B cell (primary cell): ENCODE data around the gene GLIS1. TPM values are rescaled to one million over a fixed set of nuclear protein-coding genes. Genes with fewer than 3 reads are reported as not detected.

Experiments
- ATAC-seq: fragments of 200-7000 bp; cut with Tn5 transposase; one replicate; pipeline ENCODE4 v1.10.0; 2021; ENCODE audit warnings: low read depth, mild to moderate bottlenecking, moderate number of reproducible peaks, moderate library complexity
- CTCF ChIA-PET: fragments of 350-600 bp; sonication (Branson Sonifier 250); formaldehyde crosslinking; loops from one replicate; lab custom pipeline; 2021; ENCODE audit warnings: antibody characterized with exemption, inconsistent platforms; lab: Charles Lee
- POLR2A ChIA-PET: fragments of 350-600 bp; sonication (Branson Sonifier 250); formaldehyde crosslinking; loops from one replicate; lab custom pipeline; 2021; ENCODE audit warnings: antibody characterized with exemption; lab: Charles Lee
- DNase-seq: peaks from one replicate; pipeline ENCODE4 v3.0.0; 2013
- H2AFZ ChIP-seq: 2 replicates; pipeline ENCODE4 v1.6.1; 2012; ENCODE audit warnings: mild to moderate bottlenecking, low read depth, low read length; ENCODE audit not compliant: insufficient read depth, poor library complexity, severe bottlenecking
- H3K27ac ChIP-seq, 2 donors: 1 replicate in 1 of 2; 2 replicates in 1 of 2; pipeline ENCODE4 v1.5.1; 2012 to 2013; ENCODE audit warnings: low read length in 2 of 2, mild to moderate bottlenecking in 2 of 2, moderate library complexity in 1 of 2
- H3K27me3 ChIP-seq, 4 experiments: fragments of 200-600 bp in 1 of 4; sonication (generic) in 1 of 4; replicated peaks in 1 of 4; 1 replicate in 2 of 4; 2 replicates in 2 of 4; pipeline versions ENCODE4 v1.6.1 to v1.7.0; 2013 to 2016; ENCODE audit warnings: low read length in 3 of 4, mild to moderate bottlenecking in 2 of 4, mixed read lengths in 1 of 4, moderate library complexity in 1 of 4; ENCODE audit not compliant: insufficient read depth in 4 of 4, control insufficient read depth in 3 of 4; ENCODE audit errors: control extremely low read depth in 1 of 4
- H3K36me3 ChIP-seq, 2 experiments: replicated peaks in 1 of 2; 1 replicate in 1 of 2; 2 replicates in 1 of 2; pipeline versions ENCODE4 v1.6.1 to v1.7.1; 2013; ENCODE audit warnings: low read length in 1 of 2; ENCODE audit not compliant: insufficient read depth in 2 of 2, control insufficient read depth in 1 of 2; ENCODE audit errors: control extremely low read depth in 1 of 2, extremely low read depth in 1 of 2
- H3K4me1 ChIP-seq, 2 donors: fragments of 200-600 bp in 1 of 2; sonication (generic) in 1 of 2; 1 replicate in 1 of 2; 2 replicates in 1 of 2; pipeline versions ENCODE4 v1.5.1 to v1.6.1; 2013 to 2017; ENCODE audit warnings: low read length in 2 of 2; ENCODE audit not compliant: control insufficient read depth in 2 of 2, insufficient read depth in 2 of 2
- H3K4me2 ChIP-seq: replicated peaks from 2 replicates; pipeline ENCODE3; 2012; ENCODE audit warnings: mild to moderate bottlenecking, low read depth, low read length; ENCODE audit not compliant: poor library complexity, severe bottlenecking
- H3K4me3 ChIP-seq, 5 experiments: fragments of 200-600 bp in 1 of 5; sonication (generic) in 1 of 5; 1 replicate in 3 of 5; 2 replicates in 2 of 5; pipeline versions ENCODE4 v1.5.1 to v1.7.0; 2011 to 2016; ENCODE audit warnings: low read length in 4 of 5, mild to moderate bottlenecking in 4 of 5, low read depth in 2 of 5, control low read depth in 1 of 5, moderate library complexity in 1 of 5; ENCODE audit not compliant: insufficient read depth in 1 of 5; ENCODE audit errors: control extremely low read depth in 1 of 5, extremely low read depth in 1 of 5
- H3K79me2 ChIP-seq: fragments of 200-600 bp; sonication (generic); one replicate; pipeline ENCODE4 v1.6.0; 2016; ENCODE audit warnings: low read length; ENCODE audit not compliant: control insufficient read depth, insufficient read depth
- H3K9ac ChIP-seq: fragments of 200-600 bp; sonication (generic); 2 replicates; pipeline ENCODE4 v1.6.1; 2017; ENCODE audit warnings: mild to moderate bottlenecking, low read length, moderate library complexity
- H3K9me3 ChIP-seq, 3 donors: one replicate each; pipeline versions ENCODE4 v1.6.1 to v1.7.1; 2013; ENCODE audit warnings: low read length in 2 of 3; ENCODE audit not compliant: control insufficient read depth in 2 of 3, insufficient read depth in 1 of 3; ENCODE audit errors: control extremely low read depth in 1 of 3
- H4K20me1 ChIP-seq: 2 replicates; pipeline ENCODE4 v1.6.0; 2012; ENCODE audit warnings: mild to moderate bottlenecking, low read length; ENCODE audit not compliant: insufficient read depth, control insufficient read depth, poor library complexity, severe bottlenecking
- H3K27ac Mint-ChIP-seq: one replicate; pipeline ENCODE4 v1.8.0; 2021; ENCODE audit warnings: mixed read lengths
- H3K27me3 Mint-ChIP-seq: one replicate; pipeline ENCODE4 v1.8.0; 2021; ENCODE audit warnings: mixed read lengths
- H3K4me1 Mint-ChIP-seq: one replicate; pipeline ENCODE4 v1.8.0; 2021; ENCODE audit warnings: mixed read lengths
- H3K4me3 Mint-ChIP-seq: one replicate; pipeline ENCODE4 v1.8.0; 2021; ENCODE audit warnings: mixed read lengths
- H3K9me3 Mint-ChIP-seq: one replicate; pipeline ENCODE4 v1.8.0; 2022; ENCODE audit warnings: mixed read lengths; ENCODE audit not compliant: insufficient read depth
- CTCF ChIP-seq: fragments of 200-600 bp; IDR thresholded peaks from one replicate; pipeline ENCODE4 v1.8.0; 2022; ENCODE audit warnings: antibody characterized with exemption, mild to moderate bottlenecking
- EZH2 ChIP-seq: IDR thresholded peaks from 2 replicates; pipeline ENCODE4 v1.6.1; 2012; ENCODE audit warnings: borderline replicate concordance, low read depth, mild to moderate bottlenecking, moderate library complexity, low read length; ENCODE audit not compliant: insufficient read depth, poor library complexity, severe bottlenecking
- WGBS: methylation state at CpG from one replicate; pipeline ENCODE4 v1.1.5; 2013; ENCODE audit warnings: missing lambda C conversion rate; ENCODE audit not compliant: insufficient coverage; 5-methylcytosine and 5-hydroxymethylcytosine counted together
- intact Hi-C: fragments of 100-400 bp; cut with micrococcal nuclease; formaldehyde crosslinking; loops from one replicate; pipeline ENCODE4 v1.10.0; 2022
- polyA plus RNA-seq: library from polyadenylated mRNA; depleted of rRNA; stranded (reverse); fragments of >200 nt; gene quantifications from 2 replicates; pipeline ENCODE4 v1.2.3, GENCODE V29; 2012
- total RNA-seq, 2 donors: library from RNA; stranded (reverse); fragments of 120-200 nt in 1 of 2; gene quantifications; 1 replicate in 1 of 2; 2 replicates in 1 of 2; pipeline versions ENCODE4 v1.2.3 to v1.2.4, GENCODE V29; 2013 to 2022

The GLIS1 gene
- total and polyA plus RNA-seq, 2 donors (not counting 1 experiment from before 2014, with no cell fraction given), result not detected

- intact Hi-C loops, result no loop called here
- H3K4me1 Mint-ChIP-seq, result no peaks in the 10 kb centered on the region
- Histone ChIP-seq H3K4me2 (no peak overlapping the region), H3K79me2 (no peaks in the 10 kb centered on the region), H3K4me1 (no peaks in the 10 kb centered on the region), H2AFZ (no peak overlapping the region), H3K9me3 (peaks cover 0 to 7% (median 0%) of the 10 kb centered on the region in 3 donors), H4K20me1 (no peaks in the 10 kb centered on the region), H3K27me3 (no peaks in the 10 kb centered on the region), H3K9ac (no peak overlapping the region), H3K4me3 (no peak overlapping the region), H3K36me3 (no peaks in the 10 kb centered on the region), H3K27ac (no peak overlapping the region)
- H3K27me3 Mint-ChIP-seq, result peaks cover 12% of the 10 kb centered on the region
- WGBS, result 73% methylated on average over 7 of the region's 14 CpGs
- no peak overlapping the region for H3K27ac Mint-ChIP-seq
- ChIA-PET CTCF (no interaction called here), POLR2A (no interaction called here)
- TF ChIP-seq CTCF, result no peak
- TF ChIP-seq EZH2, result no peak
- DNase-seq (no peak), ATAC-seq (no peak)
- no peaks in the 10 kb centered on the region for H3K9me3 Mint-ChIP-seq
- no peak overlapping the region for H3K4me3 Mint-ChIP-seq
Observed at GRCh38 chr1:53697721-53698383, 41.1 kb downstream of the GLIS1 start.

GRCh38 chr1:53696990-53697389 is 42.0 kb downstream of the GLIS1 start:
- no peaks in the 10 kb centered on the region for H3K4me1 ChIP-seq
- H3K9me3 ChIP-seq, result peaks cover 0 to 7% (median 0%) of the 10 kb centered on the region in 3 donors
- H3K27ac ChIP-seq, result no peak overlapping the region
- ChIA-PET POLR2A (no interaction called here), CTCF (no interaction called here)
- H3K27me3 Mint-ChIP-seq, result peaks cover 15% of the 10 kb centered on the region
- DNase-seq (no peak), ATAC-seq (no peak)
- H3K27me3 ChIP-seq, result no peaks in the 10 kb centered on the region
- H2AFZ ChIP-seq, result no peak overlapping the region
- no peak for TF ChIP-seq CTCF
- TF ChIP-seq EZH2, result no peak
- no peak overlapping the region for H3K9ac ChIP-seq
- H3K4me1 Mint-ChIP-seq, result no peaks in the 10 kb centered on the region
- H3K4me3 Mint-ChIP-seq, result no peak overlapping the region
- no peaks in the 10 kb centered on the region for H3K36me3 ChIP-seq
- H3K4me3 ChIP-seq, result no peak overlapping the region
- no peaks in the 10 kb centered on the region for H3K79me2 ChIP-seq
- H3K4me2 ChIP-seq, result no peak overlapping the region
- no peak overlapping the region for H3K27ac Mint-ChIP-seq
- no peaks in the 10 kb centered on the region for H3K9me3 Mint-ChIP-seq
- no peaks in the 10 kb centered on the region for H4K20me1 ChIP-seq
- intact Hi-C loops, result no loop called here
- whole genome bisulfite sequencing, result 86% methylated on average over 1 of the region's 2 CpGs
